ENCODE measurements around the gene ADD3.
"Not testable (repeated sequence)": the region's sequence is repeated elsewhere in the genome, so short reads cannot be mapped to it uniquely, and the experiment has no call there.

ADD3 gene

DNA sequence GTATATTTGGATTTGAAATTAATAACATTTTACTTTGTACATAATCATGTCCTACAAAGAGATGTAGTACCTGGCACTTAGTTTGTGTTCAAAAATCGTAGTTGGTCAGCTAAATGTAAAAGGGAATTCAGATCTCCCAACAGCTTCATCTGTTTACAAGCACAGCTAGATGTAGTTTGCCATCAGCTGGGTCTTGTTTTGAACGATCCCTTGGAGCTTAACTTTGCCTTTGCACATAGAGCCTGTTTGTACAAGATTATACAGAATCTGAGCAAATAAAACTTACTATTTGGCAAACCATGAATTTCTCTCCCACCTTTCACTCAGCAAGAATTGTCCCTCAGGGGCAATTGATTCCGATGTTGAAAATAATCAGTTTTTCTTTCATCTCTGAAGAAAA is 36.1 kb upstream of the ADD3 start:
- TF ChIP-seq ZNF274 (IDR thresholded peaks at IDR 0.05; ENCODE audit: low read depth, low read length) = no peak
- H3K4me3 ChIP-seq (ENCODE audit: low read length) = no peak overlapping the region

DNA sequence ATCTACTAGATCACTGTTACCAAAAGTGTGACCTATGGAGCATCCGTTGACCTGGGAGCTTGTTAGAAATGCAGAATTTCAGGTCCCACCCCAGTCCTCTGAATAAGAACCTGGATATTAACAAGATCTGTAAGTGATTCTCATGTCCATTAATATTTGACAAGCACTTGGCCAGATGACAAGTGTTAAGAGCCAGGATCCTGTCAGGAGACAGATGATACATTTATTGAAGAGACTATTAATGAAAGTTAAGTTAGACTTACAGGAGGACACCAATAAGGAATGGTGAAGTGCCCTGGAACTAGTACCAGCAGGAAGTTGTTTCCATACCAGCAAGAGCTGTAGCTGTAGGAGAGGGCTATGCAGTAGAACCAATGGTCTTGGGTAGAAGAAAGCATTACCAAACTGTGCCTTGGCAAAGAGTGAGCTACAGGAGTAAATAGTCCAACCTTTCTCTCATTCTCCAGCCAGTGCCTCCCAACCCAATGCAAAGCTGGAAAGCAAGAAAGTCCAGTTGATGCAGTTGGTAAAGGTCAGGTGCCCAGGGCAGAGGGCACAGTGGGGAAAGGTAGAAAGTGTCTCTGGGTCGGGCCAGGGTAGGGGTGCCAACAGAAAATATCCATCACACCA is 35.3 kb upstream of the ADD3 start:
- TF ChIP-seq ZNF274 (IDR thresholded peaks at IDR 0.05; ENCODE audit: low read depth, low read length) = no peak
- H3K4me3 ChIP-seq (ENCODE audit: low read length) = no peak overlapping the region

DNA sequence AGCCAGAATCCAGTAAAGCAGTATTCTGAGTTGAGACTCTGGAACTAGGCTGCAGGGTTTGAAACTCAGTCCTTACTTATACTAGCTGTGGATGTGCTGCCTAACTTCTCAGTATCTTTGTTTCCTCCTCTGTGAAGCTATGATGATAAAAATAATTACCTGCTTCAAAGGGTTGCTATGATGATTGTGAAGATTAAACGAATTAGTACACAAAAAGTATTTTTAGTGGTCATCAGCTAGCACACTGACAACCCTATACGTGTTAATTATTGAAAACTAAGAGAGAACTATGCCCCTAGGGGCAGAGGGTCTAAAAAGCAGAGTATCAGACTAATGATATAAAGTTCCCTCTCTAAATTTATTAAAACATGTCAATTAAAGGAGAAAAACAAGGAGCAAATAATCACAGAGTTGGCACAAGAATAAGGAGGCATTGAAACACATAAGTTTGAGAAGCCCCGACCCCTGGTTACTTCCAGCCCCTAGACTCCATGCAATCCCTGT is 34.4 kb upstream of the ADD3 start:
- H3K4me3 ChIP-seq (ENCODE audit: low read length) = no peak overlapping the region
- no peak for TF ChIP-seq ZNF274 (IDR thresholded peaks at IDR 0.05; ENCODE audit: low read depth, low read length)

DNA sequence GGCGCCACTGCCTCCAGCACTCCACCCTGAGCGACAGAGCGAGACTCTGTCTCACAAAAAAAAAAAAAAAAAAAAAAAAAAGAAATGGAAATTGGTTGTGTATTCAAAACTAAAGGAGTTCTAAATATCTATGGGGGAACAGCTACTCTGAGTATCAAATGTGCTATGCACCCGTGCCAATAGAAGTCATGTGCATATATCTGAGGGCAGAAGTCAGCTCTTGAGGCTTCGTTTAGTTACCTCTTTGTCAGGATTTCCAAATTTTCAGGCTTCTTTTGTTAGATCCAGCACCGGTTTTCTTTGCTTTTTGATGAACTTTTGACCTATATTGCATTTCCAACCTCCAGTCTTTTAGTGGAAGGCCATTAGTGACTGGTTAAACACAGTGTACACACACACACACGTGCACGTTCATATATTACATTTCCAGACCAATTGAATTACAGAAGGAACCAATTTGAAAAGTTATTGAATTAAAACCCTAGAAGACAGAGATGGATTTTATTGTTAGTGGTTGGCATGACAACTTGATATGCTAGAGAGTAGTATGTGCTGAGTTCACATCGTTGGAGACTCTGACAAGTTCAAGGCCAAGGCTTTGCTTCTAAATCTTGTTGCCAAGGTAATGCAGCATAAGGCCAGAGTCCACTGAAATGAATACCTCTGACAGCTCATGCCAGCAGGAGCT is 33.1 kb upstream of the ADD3 start:
- H3K4me3 ChIP-seq (ENCODE audit: low read length) = no peak overlapping the region
- no peak for TF ChIP-seq ZNF274 (IDR thresholded peaks at IDR 0.05; ENCODE audit: low read depth, low read length)

DNA sequence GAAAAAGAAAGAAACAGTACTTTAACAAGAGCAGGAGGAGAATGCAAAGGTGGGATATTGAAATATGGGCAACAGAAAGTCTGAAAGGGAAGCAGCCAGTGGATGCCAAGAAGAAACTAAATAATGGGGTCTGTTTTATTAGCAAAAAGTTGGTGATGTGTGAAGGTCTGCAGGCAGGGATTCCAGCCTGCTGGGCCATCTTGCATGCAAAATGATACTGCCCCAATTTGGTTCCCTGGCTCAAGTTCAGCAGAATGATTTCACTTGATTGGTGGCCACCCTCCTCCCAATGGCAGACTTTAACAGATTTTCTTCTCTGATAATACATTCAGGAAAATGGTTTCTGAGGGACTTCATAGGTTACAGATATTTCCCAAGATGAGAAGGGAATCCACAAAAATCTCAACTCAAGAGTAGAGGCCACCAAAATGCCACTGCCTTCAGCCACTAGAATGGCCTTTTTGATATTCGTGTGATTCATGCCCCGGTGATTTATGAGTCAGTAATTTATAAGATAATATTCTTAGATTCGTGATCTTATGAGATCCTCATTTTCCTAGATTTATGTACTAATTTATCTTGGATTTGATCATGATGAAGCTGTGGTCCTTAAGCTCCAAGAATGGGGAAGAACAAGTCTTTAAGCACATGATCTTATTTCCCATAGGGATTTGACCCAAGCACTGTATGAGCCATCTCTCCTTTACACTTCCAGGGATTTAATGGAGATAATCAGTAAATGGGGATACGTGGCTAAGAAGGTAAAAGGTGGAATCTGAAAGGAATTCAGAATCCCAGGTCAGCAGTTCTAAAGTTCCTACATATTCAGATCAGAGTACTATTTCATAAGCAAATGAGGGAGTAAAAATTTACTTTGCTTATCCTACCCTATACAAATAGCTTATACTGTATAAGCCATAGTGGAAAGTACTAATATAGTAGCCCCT is 32.3 kb upstream of the ADD3 start:
- TF ChIP-seq ZNF274 (IDR thresholded peaks at IDR 0.05; ENCODE audit: low read depth, low read length) = no peak

DNA sequence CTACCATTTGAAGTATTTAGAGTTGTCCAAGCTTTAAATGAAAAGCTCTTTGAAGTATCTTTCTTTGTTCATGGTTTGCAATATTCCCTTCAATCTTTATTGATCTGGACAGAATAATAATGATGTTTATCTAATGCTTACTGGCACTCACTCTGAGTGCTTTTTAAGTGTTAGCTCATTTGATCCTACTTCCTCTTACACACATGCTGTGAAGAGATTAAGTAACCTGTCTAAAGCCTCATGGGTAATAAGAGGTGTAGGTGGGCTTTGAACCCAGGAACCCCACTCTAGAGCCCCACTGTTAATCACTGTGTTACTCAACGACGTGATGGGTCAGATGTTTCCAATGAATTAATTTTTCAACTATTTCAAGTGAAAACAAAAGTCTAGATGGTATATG is 31.1 kb upstream of the ADD3 start:
- H3K4me3 ChIP-seq (ENCODE audit: low read length) = no peak overlapping the region
- TF ChIP-seq ZNF274 (IDR thresholded peaks at IDR 0.05; ENCODE audit: low read depth, low read length) = no peak

More for the DNA sequence above, 32.3 kb upstream of the ADD3 start:
- no peak overlapping the region for H3K4me3 ChIP-seq (ENCODE audit: low read length)

DNA sequence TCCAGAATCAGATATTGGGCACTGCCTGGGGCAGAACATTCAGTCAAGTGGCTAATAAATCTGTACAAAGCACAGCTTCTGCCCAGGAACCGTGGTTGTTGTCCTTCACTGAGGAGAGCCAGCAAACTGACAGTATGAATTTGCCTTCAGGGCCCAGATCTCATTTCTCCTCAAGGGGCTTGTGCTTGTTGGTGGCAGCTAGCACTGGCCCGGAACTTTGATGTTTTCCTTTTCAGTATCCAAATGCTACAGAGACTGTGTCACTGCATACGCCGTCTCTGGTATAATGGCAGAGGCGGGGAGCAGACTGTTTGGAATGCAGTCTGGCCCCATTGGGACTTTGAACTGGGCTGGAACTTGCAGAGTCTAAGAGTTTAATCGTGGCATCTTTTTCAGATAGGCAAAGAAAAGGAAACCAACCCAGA is 30.4 kb upstream of the ADD3 start:
- no peak overlapping the region for H3K4me3 ChIP-seq (ENCODE audit: low read length)
- TF ChIP-seq ZNF274 (IDR thresholded peaks at IDR 0.05; ENCODE audit: low read depth, low read length) = no peak

DNA sequence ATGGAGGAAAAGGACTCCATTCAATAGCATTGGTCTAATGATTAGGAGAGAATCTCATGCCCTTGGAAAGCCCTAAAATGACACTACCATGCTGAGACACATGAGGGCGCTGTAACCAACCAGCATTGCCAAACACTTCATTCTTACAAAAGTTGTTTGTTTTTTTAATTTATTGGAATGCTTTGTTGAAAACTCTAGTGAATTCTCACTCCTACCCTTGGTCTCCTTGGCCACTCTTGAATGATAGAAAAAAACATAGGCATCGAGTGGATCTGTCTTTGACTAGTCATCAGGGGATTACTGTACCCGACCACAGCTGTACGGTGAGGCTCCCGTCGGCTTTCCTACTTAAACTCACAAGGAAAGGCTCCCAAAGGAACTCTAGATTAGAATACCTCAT is 29.3 kb upstream of the ADD3 start:
- H3K4me3 ChIP-seq (ENCODE audit: low read length) = no peak overlapping the region
- no peak for TF ChIP-seq ZNF274 (IDR thresholded peaks at IDR 0.05; ENCODE audit: low read depth, low read length)

DNA sequence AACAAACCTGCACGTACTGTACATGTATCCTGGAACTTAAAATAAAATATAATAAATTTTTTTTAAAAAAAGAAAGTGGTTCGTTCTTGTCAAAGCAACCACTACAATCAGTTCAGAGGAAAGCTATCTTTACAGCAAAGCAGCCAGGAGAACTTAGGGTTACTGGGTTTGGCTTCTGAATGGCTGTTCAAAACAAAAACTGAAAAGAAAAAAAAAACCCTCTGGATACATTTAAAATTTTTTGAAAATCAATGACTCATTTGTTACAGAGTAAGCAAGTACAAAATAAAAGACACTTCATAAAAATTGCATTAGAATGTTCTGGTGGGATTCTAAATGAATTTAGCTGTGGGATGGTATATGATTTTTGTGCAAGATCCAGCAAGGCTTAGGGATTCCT is 28.6 kb upstream of the ADD3 start:
- H3K4me3 ChIP-seq (ENCODE audit: low read length) = no peak overlapping the region
- TF ChIP-seq ZNF274 (IDR thresholded peaks at IDR 0.05; ENCODE audit: low read depth, low read length) = no peak

DNA sequence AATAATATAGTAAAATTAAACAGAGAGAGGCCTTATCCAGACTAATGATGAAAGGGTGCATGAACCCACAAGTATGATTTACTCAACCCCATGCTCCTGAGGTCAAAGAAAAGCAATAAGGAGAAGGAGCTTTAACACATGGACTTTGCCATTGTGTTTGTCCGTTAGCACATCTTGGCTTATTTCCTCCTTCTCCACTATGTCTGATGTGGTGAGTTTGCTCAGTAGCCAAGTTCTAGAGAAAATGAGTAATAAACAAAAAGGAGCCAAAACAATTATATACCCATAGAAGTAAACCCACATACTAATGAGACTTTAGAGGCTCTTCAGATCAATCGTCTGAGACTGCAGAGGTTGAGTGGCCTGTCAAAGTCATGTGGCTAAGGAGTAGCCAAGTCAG is 26.1 kb upstream of the ADD3 start:
- H3K4me3 ChIP-seq (ENCODE audit: low read length) = no peak overlapping the region
- TF ChIP-seq ZNF274 (IDR thresholded peaks at IDR 0.05; ENCODE audit: low read depth, low read length) = no peak

DNA sequence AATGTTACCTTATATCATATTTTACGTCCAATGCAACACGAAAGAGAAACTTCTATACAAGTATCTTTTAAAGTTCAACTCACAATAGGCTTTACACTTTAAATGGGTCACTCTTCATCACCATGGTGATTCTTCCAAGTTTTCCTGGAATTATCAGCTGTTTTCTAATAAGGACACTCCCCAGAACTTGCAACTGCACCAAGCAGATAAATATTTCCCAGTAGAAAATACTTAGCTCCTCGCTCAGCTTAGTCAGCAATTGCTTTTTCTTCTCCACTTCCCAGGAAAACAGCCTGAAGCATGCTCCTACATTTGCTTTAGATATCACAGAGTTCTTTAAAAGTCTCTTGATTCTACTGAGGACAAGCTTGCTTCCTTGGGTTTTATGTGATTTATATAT is 25.7 kb upstream of the ADD3 start:
- no peak for TF ChIP-seq ZNF274 (IDR thresholded peaks at IDR 0.05; ENCODE audit: low read depth, low read length)

DNA sequence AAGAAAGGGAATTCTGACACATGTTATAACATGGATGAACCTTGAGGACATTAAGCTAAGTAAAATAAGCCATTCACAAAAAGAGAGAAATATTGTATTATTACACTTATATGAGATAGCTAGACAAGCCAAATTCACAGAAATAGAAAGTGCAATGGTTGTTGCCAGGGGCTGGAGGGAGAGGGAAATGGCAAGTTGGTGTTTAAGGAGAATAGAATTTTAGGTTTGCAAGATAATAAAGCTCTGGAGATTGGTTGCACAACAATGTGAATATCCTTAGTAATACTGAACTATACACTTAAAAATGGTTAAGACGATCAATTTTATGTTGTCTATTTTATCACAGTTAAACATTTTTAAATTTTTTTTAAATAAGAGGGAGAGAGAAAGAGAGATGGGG is 25.0 kb upstream of the ADD3 start:
- no peak for TF ChIP-seq ZNF274 (IDR thresholded peaks at IDR 0.05; ENCODE audit: low read depth, low read length)
- no peak overlapping the region for H3K4me3 ChIP-seq (ENCODE audit: low read length)

More for the DNA sequence above, 25.7 kb upstream of the ADD3 start:
- no peak overlapping the region for H3K4me3 ChIP-seq (ENCODE audit: low read length)

DNA sequence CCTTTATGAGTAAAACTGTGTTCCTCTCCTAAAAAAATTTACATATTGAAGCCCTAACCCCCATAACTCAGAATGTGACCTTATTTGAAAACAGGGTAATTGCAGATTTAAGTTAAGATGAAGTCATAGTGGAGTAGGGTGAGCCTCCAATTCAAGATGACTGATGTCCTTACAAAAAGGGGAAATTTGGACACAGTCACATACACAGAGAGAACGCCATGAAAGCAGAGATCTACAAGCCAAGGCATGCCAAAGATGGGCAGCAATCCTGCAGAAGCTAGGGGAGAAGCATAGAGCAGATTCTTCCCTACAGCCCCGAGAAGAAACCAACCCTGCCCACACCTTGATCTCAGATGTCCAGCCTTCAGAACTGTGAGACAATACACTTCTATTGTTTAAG is 23.8 kb upstream of the ADD3 start:
- TF ChIP-seq ZNF274 (IDR thresholded peaks at IDR 0.05; ENCODE audit: low read depth, low read length) = no peak
- H3K4me3 ChIP-seq (ENCODE audit: low read length) = no peak overlapping the region

DNA sequence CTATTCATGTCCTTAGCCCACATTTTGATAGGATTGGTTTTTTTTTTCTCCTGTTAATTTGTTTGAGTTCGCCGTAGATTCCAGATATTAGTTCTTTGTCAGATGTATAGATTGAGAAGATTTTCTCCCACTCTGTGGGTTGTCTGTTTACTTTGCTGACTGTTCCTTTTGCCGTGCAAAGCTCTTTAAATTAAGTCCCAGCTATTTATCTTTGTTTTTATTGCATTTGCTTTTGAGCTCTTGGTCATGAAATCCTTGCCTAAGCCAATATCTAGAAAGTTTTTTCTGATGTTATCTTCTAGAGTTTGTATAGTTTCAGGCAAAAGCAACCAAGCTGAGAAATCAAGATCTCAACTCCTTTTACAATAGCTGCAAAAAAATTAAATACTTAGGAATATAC is 22.0 kb upstream of the ADD3 start:
- H3K4me3 ChIP-seq (ENCODE audit: low read length) = not testable (repeated sequence)

All from GM08714 (cell line).